OCI-LY1 (cell line): ENCODE measurements around the gene RBMS1.

Experiments used
- H2AFZ ChIP-seq: fragments of 200-600 bp; sonication (generic), shearing (Covaris generic); 2 replicates; pipeline ENCODE4 v1.6.0; 2014; ENCODE audit warnings: antibody characterized with exemption, mild to moderate bottlenecking, low read length
- H3F3A ChIP-seq: fragments of 200-600 bp; sonication (generic), shearing (Covaris generic); 2 replicates; pipeline ENCODE4 v1.6.0; 2014; ENCODE audit warnings: mild to moderate bottlenecking, antibody characterized with exemption, low read length, moderate library complexity; ENCODE audit not compliant: insufficient read depth
- H3K27ac ChIP-seq: fragments of 200-600 bp; sonication (generic); 2 replicates; pipeline ENCODE4 v1.5.1; 2014; ENCODE audit warnings: low read length, mixed run types, mild to moderate bottlenecking, low read depth; ENCODE audit not compliant: poor library complexity, severe bottlenecking
- H3K27me3 ChIP-seq: fragments of 200-600 bp; sonication (generic); 2 replicates; pipeline ENCODE4 v1.6.0; 2014; ENCODE audit warnings: antibody characterized with exemption, mild to moderate bottlenecking, low read length, moderate library complexity; ENCODE audit not compliant: insufficient read depth
- H3K36me3 ChIP-seq: fragments of 200-600 bp; sonication (generic); 2 replicates; pipeline ENCODE4 v1.6.1; 2014; ENCODE audit warnings: mild to moderate bottlenecking, antibody characterized with exemption, low read length, moderate library complexity, mixed read lengths; ENCODE audit not compliant: insufficient read depth
- H3K4me1 ChIP-seq: fragments of 200-600 bp; sonication (generic); 2 replicates; pipeline ENCODE4 v1.5.1; 2014; ENCODE audit warnings: mild to moderate bottlenecking, low read length, moderate library complexity; ENCODE audit not compliant: insufficient read depth, severe bottlenecking
- H3K4me2 ChIP-seq: fragments of 200-600 bp; sonication (generic), shearing (Covaris generic); 2 replicates; pipeline ENCODE4 v1.6.1; 2014; ENCODE audit warnings: low read length
- H3K4me3 ChIP-seq: fragments of 200-600 bp; sonication (generic); 2 replicates; pipeline ENCODE4 v1.5.1; 2014; ENCODE audit warnings: low read length, low read depth, mild to moderate bottlenecking, mixed read lengths; ENCODE audit not compliant: poor library complexity, severe bottlenecking
- H3K79me2 ChIP-seq: fragments of 200-600 bp; shearing (Covaris generic); 2 replicates; pipeline ENCODE4 v1.6.1; 2016; ENCODE audit warnings: mixed run types, low read length, mixed read lengths; ENCODE audit not compliant: insufficient read depth
- H3K9ac ChIP-seq: fragments of 200-600 bp; sonication (generic), shearing (Covaris generic); 2 replicates; pipeline ENCODE4 v1.6.1; 2014; ENCODE audit warnings: mild to moderate bottlenecking, low read length, mixed read lengths
- H3K9me2 ChIP-seq: fragments of 200-600 bp; sonication (generic), shearing (Covaris generic); 2 replicates; pipeline ENCODE4 v1.6.1; 2014; ENCODE audit warnings: low read depth, mild to moderate bottlenecking, low read length, mixed read lengths
- H3K9me3 ChIP-seq: fragments of 200-600 bp; shearing (Covaris generic); 2 replicates; pipeline ENCODE4 v1.6.1; 2014; ENCODE audit warnings: low read length, mixed read lengths
- H4K20me1 ChIP-seq: fragments of 200-600 bp; sonication (generic), shearing (Covaris generic); 2 replicates; pipeline ENCODE4 v1.6.0; 2016; ENCODE audit warnings: mild to moderate bottlenecking, low read length; ENCODE audit not compliant: insufficient read depth
- CTCF ChIP-seq: fragments of 200-600 bp; sonication (generic), shearing (Covaris generic); IDR thresholded peaks from 2 replicates; pipeline ENCODE4 v1.5.1; 2017; ENCODE audit warnings: mild to moderate bottlenecking, antibody characterized with exemption, low read length, moderate library complexity, mixed read lengths
- EZH2 ChIP-seq: fragments of 200-600 bp; sonication (generic), shearing (Covaris generic); IDR thresholded peaks from 2 replicates; pipeline ENCODE4 v1.8.0; 2017; ENCODE audit warnings: borderline replicate concordance, mixed run types, mild to moderate bottlenecking, antibody characterized with exemption, low read length, moderate library complexity, mixed read lengths

The RBMS1 gene

GRCh38 chr2:160469621-160470204, 23.9 kb downstream of the RBMS1 start:
- H3K4me1 ChIP-seq = no peaks in the 10 kb centered on the region
- no peaks in the 10 kb centered on the region for H3K27me3 ChIP-seq
- no peaks in the 10 kb centered on the region for H3K36me3 ChIP-seq
- H2AFZ ChIP-seq = no peak overlapping the region
- H3K79me2 ChIP-seq = no peaks in the 10 kb centered on the region
- no peak overlapping the region for H3K4me3 ChIP-seq
- no peak for TF ChIP-seq CTCF
- TF ChIP-seq EZH2 = no peak
- no peaks in the 10 kb centered on the region for H3F3A ChIP-seq
- H3K9me2 ChIP-seq = no peaks in the 10 kb centered on the region
- H3K27ac ChIP-seq = no peak overlapping the region
- H3K9ac ChIP-seq = no peak overlapping the region
- H4K20me1 ChIP-seq = no peaks in the 10 kb centered on the region
- no peak overlapping the region for H3K4me2 ChIP-seq
- H3K9me3 ChIP-seq = no peaks in the 10 kb centered on the region

GRCh38 chr2:160469164-160469563, 24.4 kb downstream of the RBMS1 start:
- no peak for TF ChIP-seq EZH2
- TF ChIP-seq CTCF = no peak
- Histone ChIP-seq H3K27me3 (no peaks in the 10 kb centered on the region), H4K20me1 (no peaks in the 10 kb centered on the region), H2AFZ (no peak overlapping the region), H3K79me2 (no peaks in the 10 kb centered on the region), H3K27ac (no peak overlapping the region), H3F3A (no peaks in the 10 kb centered on the region), H3K9me2 (no peaks in the 10 kb centered on the region), H3K9ac (no peak overlapping the region), H3K4me3 (no peak overlapping the region), H3K4me1 (no peaks in the 10 kb centered on the region), H3K36me3 (no peaks in the 10 kb centered on the region), H3K9me3 (no peaks in the 10 kb centered on the region), H3K4me2 (no peak overlapping the region)

- Histone ChIP-seq H2AFZ (no peak overlapping the region), H3K4me3 (no peak overlapping the region), H3F3A (no peaks in the 10 kb centered on the region), H3K4me1 (no peaks in the 10 kb centered on the region), H3K9me2 (no peaks in the 10 kb centered on the region), H3K27me3 (no peaks in the 10 kb centered on the region), H3K79me2 (no peaks in the 10 kb centered on the region), H3K36me3 (no peaks in the 10 kb centered on the region), H4K20me1 (no peaks in the 10 kb centered on the region), H3K9me3 (no peaks in the 10 kb centered on the region), H3K9ac (no peak overlapping the region), H3K27ac (no peak overlapping the region), H3K4me2 (no peak overlapping the region)
- TF ChIP-seq CTCF (no peak), EZH2 (no peak)
Observed at GRCh38 chr2:160467086-160467485, 26.5 kb downstream of the RBMS1 start.
